GM23338 (cell line): ENCODE results near the gene MTARC1.
A peak's percentile ranks its signal among the peaks of the same experiment; 100 is the strongest.

ENCODE experiments used
- CREB1 ChIP-seq: fragments of 250-450 bp; sonication (Bioruptor Pico); IDR thresholded peaks from 2 replicates; pipeline ENCODE4 v1.5.0; 2020; ENCODE audit warnings: low read depth, mild to moderate bottlenecking, moderate library complexity
- CTCF ChIP-seq, 2 experiments: fragments of 200-600 bp in 1 of 2; sonication (generic) in 1 of 2; conservative IDR thresholded peaks; 2 replicates each; pipeline versions ENCODE4 v1.5.1 to v1.6.1; 2016 to 2017; ENCODE audit warnings: antibody characterized with exemption in 2 of 2, low read depth in 2 of 2, mild to moderate bottlenecking in 2 of 2, moderate library complexity in 1 of 2
- ETS1 ChIP-seq: IDR thresholded peaks from 2 replicates; pipeline ENCODE4 v1.6.1; 2016; ENCODE audit warnings: antibody characterized with exemption
- EZH2 ChIP-seq: fragments of 200-600 bp; sonication (generic); IDR thresholded peaks from one replicate; pipeline ENCODE4 v1.8.0; 2017; ENCODE audit warnings: antibody characterized with exemption, mild to moderate bottlenecking, low read depth; ENCODE audit not compliant: unreplicated experiment
- EZH2phosphoT487 ChIP-seq: fragments of 200-600 bp; sonication (generic); IDR thresholded peaks from one replicate; pipeline ENCODE4 v1.8.1; 2018; ENCODE audit warnings: antibody characterized with exemption; ENCODE audit not compliant: unreplicated experiment
- JUNB ChIP-seq: IDR thresholded peaks from one replicate; pipeline ENCODE4 v1.6.1; 2016; ENCODE audit warnings: antibody characterized with exemption; ENCODE audit not compliant: unreplicated experiment
- POLR2AphosphoS5 ChIP-seq: IDR thresholded peaks from 2 replicates; pipeline ENCODE4 v1.6.1; 2016; ENCODE audit warnings: antibody characterized with exemption, low read depth
- REST ChIP-seq: IDR thresholded peaks from one replicate; pipeline ENCODE4 v1.6.1; 2018; ENCODE audit warnings: antibody characterized with exemption; ENCODE audit not compliant: unreplicated experiment
- STAT1 ChIP-seq: IDR thresholded peaks from one replicate; pipeline ENCODE4 v1.6.1; 2016; ENCODE audit warnings: antibody characterized with exemption; ENCODE audit not compliant: unreplicated experiment
- ZNF114 ChIP-seq: fragments of 250-450 bp; sonication (Bioruptor Pico); IDR thresholded peaks from 2 replicates; pipeline ENCODE4 v1.5.0; 2020; ENCODE audit warnings: mild to moderate bottlenecking, moderate library complexity
- ZNF331 ChIP-seq: fragments of 250-450 bp; sonication (Bioruptor Pico); IDR thresholded peaks from 2 replicates; pipeline ENCODE4 v1.5.0; 2020; ENCODE audit warnings: low read depth, mild to moderate bottlenecking, moderate library complexity
- ZNF462 ChIP-seq: fragments of 250-450 bp; sonication (Bioruptor Pico); IDR thresholded peaks from 2 replicates; pipeline ENCODE4 v1.5.0; 2020; ENCODE audit warnings: mild to moderate bottlenecking, moderate library complexity

GRCh38 chr1:220796530-220796929 lies 9.8 kb downstream of the MTARC1 start:
- TF ChIP-seq CTCF (conservative IDR thresholded peaks at IDR 0.05; ENCODE audit: low read depth in 2 of 2) (peak in 1 of 2 experiments; percentile 29; a peak in 2 of 4 replicates), REST (no peak), ETS1 (no peak), POLR2AphosphoS5 (no peak), CREB1 (no peak), EZH2 (no peak), EZH2phosphoT487 (no peak), ZNF462 (CRISPR knock-in tag) (no peak), ZNF114 (CRISPR knock-in tag) (no peak), ZNF331 (CRISPR knock-in tag) (no peak), JUNB (no peak), STAT1 (no peak)
